SKM-1 (cell line): ENCODE data around the gene LMO3.
"Not testable (repeated sequence)": the region's sequence is repeated elsewhere in the genome, so short reads cannot be mapped to it uniquely, and the experiment has no call there.

ENCODE experiments used
- DNase-seq: peaks from one replicate; lab custom pipeline; 2025; ENCODE audit not compliant: unreplicated experiment; lab: John Stamatoyannopoulos, UW

The LMO3 gene

GRCh38 chr12:16553457-16553856 is 52.5 kb downstream of the LMO3 start:
- DNase-seq, result no peak

DNA sequence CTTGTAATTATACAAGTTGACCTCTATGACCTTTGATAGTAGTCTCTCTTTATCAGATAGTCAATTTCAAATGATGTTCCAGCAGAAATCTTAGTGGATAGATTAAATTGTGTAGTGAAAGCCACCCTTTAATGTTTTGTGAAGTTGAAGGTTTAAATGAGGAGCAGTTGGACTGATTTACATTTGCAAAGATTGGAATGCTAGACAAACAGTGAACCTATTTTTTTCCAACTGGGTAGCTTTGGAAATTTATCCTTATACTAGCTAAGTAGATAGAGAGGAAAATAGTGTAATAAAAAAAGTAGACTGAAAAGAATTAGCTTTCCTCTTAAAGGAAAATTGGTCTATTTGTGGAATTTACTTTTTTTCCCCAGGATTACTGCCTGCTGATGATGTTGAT is 53.7 kb downstream of the LMO3 start:
- no peak for DNase-seq

DNA sequence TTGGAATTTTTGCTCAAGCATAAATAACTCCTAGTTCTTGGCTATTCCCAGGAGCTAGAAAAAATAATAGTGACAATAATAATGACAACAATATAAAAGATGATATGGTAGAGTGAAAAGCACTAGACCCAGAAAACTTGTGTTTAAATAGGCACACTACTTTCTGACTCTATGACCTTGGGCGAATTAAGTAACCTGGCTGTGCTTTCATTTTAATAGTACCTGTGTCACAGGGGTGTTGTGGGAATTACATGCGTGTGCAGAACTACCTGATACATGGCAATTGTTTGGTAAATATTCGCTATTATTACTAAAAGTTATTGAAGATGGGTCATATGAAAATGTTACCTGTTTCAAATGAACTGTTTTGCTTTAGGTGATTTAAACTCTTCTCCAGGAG is 60.1 kb downstream of the LMO3 start:
- no peak for DNase-seq

GRCh38 chr12:16542586-16542985 is 63.4 kb downstream of the LMO3 start:
- no peak for DNase-seq

DNA sequence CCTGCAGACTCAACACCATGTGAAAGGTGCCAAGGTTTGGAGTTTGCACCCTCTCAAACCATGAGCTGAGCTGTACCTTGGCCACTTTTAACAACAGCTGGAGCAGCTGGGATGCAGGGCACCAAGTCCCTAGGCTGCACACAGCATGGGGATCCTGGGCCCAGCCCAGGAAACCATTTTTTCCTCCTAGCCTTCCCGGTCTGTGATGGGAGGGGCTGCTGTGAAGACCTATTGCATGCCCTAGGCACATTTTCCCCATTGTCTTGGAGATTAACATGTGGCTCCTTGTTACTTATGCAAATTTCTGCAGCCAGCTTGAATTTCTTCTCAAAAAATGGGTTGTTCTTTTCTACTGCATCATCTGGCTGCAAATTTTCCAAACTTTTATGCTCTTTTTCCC is 68.3 kb downstream of the LMO3 start:
- not testable (repeated sequence) for DNase-seq

- DNase-seq, result no peak
Observed at GRCh38 chr12:16531621-16532020, 74.3 kb downstream of the LMO3 start.

DNA sequence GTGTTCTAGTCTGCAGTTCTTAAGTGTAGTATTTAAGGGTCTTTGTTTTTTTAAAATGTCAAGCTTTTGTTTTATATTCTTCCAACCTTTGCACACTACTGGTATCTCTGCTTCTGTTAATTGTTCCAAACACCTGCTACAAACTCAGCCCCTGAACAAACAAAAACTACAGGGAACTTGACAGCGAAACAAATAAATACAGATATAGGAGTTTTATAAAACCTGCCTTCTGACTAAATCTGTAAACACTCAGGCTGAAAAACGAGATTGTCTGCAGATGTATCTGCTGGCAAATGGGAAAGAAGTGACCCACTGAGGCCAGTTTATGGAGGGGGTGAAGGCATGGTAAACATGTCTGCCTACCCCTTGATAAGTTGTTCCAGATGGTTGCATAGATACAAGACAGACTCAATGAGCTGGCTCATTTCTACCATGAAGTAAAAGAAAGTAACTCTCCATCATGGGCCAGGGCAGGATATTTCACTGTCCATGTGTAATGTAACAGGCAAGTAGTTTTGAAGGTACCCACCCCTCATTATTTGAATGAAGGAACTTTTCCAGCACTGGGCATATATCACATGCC is 75.6 kb downstream of the LMO3 start:
- no peak for DNase-seq

GRCh38 chr12:16526693-16527092 is 79.3 kb downstream of the LMO3 start:
- no peak for DNase-seq

DNA sequence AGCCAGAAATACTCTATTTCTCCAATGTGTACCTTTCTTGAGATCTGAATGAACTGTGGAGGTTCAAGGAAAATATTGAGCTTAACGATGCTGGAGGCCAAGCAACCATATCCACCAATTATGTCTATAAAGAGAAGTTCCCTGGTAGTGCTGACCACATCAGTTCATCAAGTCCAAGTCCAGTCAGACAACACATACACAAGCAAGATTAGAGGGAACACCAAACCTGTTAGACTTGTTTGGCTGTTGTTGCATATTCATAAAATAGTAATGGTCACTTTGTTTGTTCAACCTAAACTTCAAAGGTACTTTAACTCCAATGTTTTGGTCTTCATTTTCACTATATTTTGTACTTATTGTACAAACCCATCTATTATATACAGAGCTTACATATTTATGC is 81.6 kb downstream of the LMO3 start:
- no peak for DNase-seq

DNA sequence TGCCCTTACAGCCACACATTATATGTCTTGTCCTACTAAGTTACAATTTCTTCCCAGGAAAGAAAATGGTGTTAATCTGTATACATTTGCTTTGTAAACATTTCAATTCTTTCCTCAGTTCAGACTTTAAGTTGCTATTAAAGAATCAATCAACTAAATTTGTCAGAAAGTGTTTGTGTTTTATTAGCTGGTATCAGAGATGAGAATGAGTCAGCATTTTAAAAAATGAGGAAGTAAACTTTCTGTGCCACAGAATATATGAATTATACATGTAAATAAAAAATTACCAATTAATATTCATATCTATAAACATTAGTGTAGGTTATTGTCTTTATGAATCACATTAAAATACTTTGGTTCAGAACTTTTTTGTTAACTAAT is 82.0 kb downstream of the LMO3 start:
- DNase-seq, result no peak

GRCh38 chr12:16523284-16523950 is 82.5 kb downstream of the LMO3 start:
- DNase-seq, result no peak

GRCh38 chr12:16520328-16520727 is 85.6 kb downstream of the LMO3 start:
- no peak for DNase-seq

GRCh38 chr12:16515666-16516065 is 90.3 kb downstream of the LMO3 start:
- no peak for DNase-seq

- no peak for DNase-seq
Observed at GRCh38 chr12:16513231-16513630, 92.7 kb downstream of the LMO3 start.

GRCh38 chr12:16509411-16509810 is 96.6 kb downstream of the LMO3 start:
- no peak for DNase-seq

DNA sequence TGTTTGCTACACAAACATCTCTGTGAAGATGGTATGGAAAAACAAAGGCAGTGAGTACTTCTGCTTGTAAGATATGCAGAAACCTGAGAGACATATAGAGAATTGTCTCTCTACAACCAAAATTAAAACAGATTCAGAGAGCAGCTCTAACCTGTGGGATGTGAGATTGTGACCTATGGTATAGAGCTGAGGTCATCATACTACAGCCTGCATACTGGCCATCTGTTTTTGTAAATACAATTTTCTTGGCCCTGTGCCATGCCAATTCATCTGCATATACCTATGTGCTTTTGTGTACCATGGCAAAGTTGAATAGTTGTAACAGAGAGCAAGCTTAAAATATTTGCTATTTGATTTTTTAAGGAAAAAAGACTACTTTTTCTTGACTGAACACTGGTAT is 99.6 kb downstream of the LMO3 start:
- DNase-seq, result no peak

- DNase-seq, result no peak
Observed at GRCh38 chr12:16504200-16504599, 101.8 kb downstream of the LMO3 start.

DNA sequence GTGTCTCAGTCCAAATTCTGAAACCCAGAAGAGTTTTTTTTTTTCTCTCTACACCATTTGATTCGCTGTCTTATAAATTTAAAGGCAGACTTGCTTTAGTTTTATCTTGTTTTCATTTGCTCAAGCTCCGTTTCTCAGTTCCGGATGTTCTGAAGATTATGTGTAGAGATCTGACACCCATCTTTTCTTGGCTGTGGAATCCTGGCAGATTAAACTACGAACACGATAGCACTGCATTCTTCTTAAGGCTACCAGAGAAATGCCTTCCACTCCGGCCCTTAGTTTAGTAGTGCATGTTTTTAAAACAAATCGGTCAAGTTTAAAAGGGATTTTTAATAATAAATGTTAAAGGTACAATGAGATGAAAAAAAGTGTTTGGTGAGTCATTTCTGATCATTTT is 106.4 kb downstream of the LMO3 start:
- DNase-seq, result no peak
